MM.1S (cell line): ENCODE measurements around the gene UBE2S.
A peak's percentile ranks its signal among the peaks of the same experiment; 100 is the strongest.
"Not testable (repeated sequence)": the region's sequence is repeated elsewhere in the genome, so short reads cannot be mapped to it uniquely, and the experiment has no call there.

ENCODE experiments used
- DNase-seq: peaks from one replicate; pipeline ENCODE4 v3.0.0-alpha.2; 2015
- H2AFZ ChIP-seq: fragments of 300-600 bp; sonication (generic); 2 replicates; pipeline ENCODE4 v1.6.0; 2016; ENCODE audit warnings: antibody characterized with exemption, low read length
- H3F3A ChIP-seq: fragments of 300-600 bp; sonication (generic); 2 replicates; pipeline ENCODE4 v1.6.1; 2016; ENCODE audit warnings: mild to moderate bottlenecking, antibody characterized with exemption, low read length, moderate library complexity, mixed read lengths; ENCODE audit not compliant: insufficient read depth
- H3K27ac ChIP-seq: fragments of 300-600 bp; sonication (generic); 2 replicates; pipeline ENCODE4 v1.5.1; 2016; ENCODE audit warnings: mild to moderate bottlenecking, low read length
- H3K27me3 ChIP-seq: fragments of 300-600 bp; sonication (generic); replicated peaks from 2 replicates; pipeline ENCODE4 v1.6.0; 2016; ENCODE audit warnings: low read length; ENCODE audit not compliant: insufficient read depth
- H3K36me3 ChIP-seq: fragments of 300-600 bp; sonication (generic); replicated peaks from 2 replicates; pipeline ENCODE4 v1.6.1; 2016; ENCODE audit warnings: mild to moderate bottlenecking, low read length, mixed read lengths; ENCODE audit not compliant: insufficient read depth
- H3K4me1 ChIP-seq: fragments of 300-600 bp; sonication (generic); 2 replicates; pipeline ENCODE4 v1.6.1; 2016; ENCODE audit warnings: low read length, mixed read lengths
- H3K4me2 ChIP-seq: fragments of 300-600 bp; sonication (generic); 2 replicates; pipeline ENCODE4 v1.6.0; 2016; ENCODE audit warnings: low read depth, low read length
- H3K4me3 ChIP-seq: fragments of 300-600 bp; sonication (generic); 2 replicates; pipeline ENCODE4 v1.5.1; 2016; ENCODE audit warnings: low read length, mixed read lengths
- H3K79me2 ChIP-seq: fragments of 300-600 bp; sonication (generic); 2 replicates; pipeline ENCODE4 v1.6.1; 2016; ENCODE audit warnings: mixed run types, low read length, mixed read lengths
- H3K9ac ChIP-seq: fragments of 300-600 bp; sonication (generic); 2 replicates; pipeline ENCODE4 v1.6.1; 2016; ENCODE audit warnings: low read length, mixed read lengths
- H3K9me2 ChIP-seq: fragments of 300-600 bp; sonication (generic); replicated peaks from 2 replicates; pipeline ENCODE4 v1.6.1; 2016; ENCODE audit warnings: mild to moderate bottlenecking, low read length, mixed read lengths; ENCODE audit not compliant: insufficient read depth
- H3K9me3 ChIP-seq: fragments of 300-600 bp; sonication (generic); replicated peaks from 2 replicates; pipeline ENCODE4 v1.6.1; 2016; ENCODE audit warnings: mild to moderate bottlenecking, low read length, mixed read lengths; ENCODE audit not compliant: insufficient read depth
- H4K20me1 ChIP-seq: fragments of 300-600 bp; sonication (generic); 2 replicates; pipeline ENCODE4 v1.6.1; 2016; ENCODE audit warnings: mild to moderate bottlenecking, low read length, moderate library complexity, mixed read lengths; ENCODE audit not compliant: insufficient read depth
- CTCF ChIP-seq: fragments of 300-600 bp; sonication (generic); IDR thresholded peaks from 2 replicates; pipeline ENCODE4 v1.5.1; 2016; ENCODE audit warnings: antibody characterized with exemption, low read length, mixed read lengths
- EZH2 ChIP-seq: fragments of 300-600 bp; sonication (generic); optimal IDR thresholded peaks from 2 replicates; pipeline ENCODE3; 2017; ENCODE audit warnings: low read depth, mild to moderate bottlenecking, antibody characterized with exemption, low read length, mixed read lengths
- EZH2phosphoT487 ChIP-seq: fragments of 300-600 bp; sonication (generic); IDR thresholded peaks from 2 replicates; pipeline ENCODE4 v1.6.1; 2018; ENCODE audit warnings: antibody characterized with exemption, low read length

Gene UBE2S

DNA sequence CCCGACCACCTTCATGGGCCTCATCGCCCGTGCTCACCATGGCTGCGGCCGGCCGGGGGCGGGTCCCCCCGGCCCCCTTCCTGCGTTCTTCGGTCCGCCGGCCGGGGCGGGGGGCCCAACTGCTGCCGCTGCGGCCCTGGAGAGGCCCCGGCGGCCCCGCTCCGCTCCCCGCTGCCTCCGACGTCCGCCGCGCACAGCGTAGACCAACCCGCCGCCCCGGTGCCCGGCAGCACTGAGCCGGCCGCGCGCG, at the start of gene UBE2S:
UBE2S (minus strand) TSS at position 239 of the 250 bp plus-strand sequence; CDS start at position 40, 199 bp downstream.
- Histone ChIP-seq H4K20me1 (peaks cover 20% of the 10 kb centered on the region), H2AFZ (peak within 1 kb of the TSS; percentile 99), H3K9ac (peak within 1 kb of the TSS; percentile 91), H3F3A (peaks cover 21% of the 10 kb centered on the region), H3K79me2 (peaks cover 44% of the 10 kb centered on the region), H3K36me3 (peaks cover 17% of the 10 kb centered on the region), H3K27ac (peak within 1 kb of the TSS; percentile 93), H3K4me1 (peaks cover 20% of the 10 kb centered on the region), H3K4me3 (peak within 1 kb of the TSS; percentile 89), H3K4me2 (peak within 1 kb of the TSS; percentile 98)
- H3K9me2 ChIP-seq, H3K27me3 ChIP-seq, H3K9me3 ChIP-seq, DNase-seq: not testable (repeated sequence)

GRCh38 chr19:55456347-55456746, 48.8 kb upstream of the UBE2S start:
- no peak overlapping the region for H3K27ac ChIP-seq
- 0 out of 2 replicates have a peak, but pooled peaks cover 4% of the 10 kb centered on the region for H3F3A ChIP-seq
- H4K20me1 ChIP-seq = no peaks in the 10 kb centered on the region
- no peaks in the 10 kb centered on the region for H3K9me2 ChIP-seq
- no peaks in the 10 kb centered on the region for H3K4me1 ChIP-seq
- H3K27me3 ChIP-seq = peaks cover 10% of the 10 kb centered on the region
- peaks cover 3% of the 10 kb centered on the region; the same call in 1 of the 2 replicates for H3K79me2 ChIP-seq
- no peaks in the 10 kb centered on the region for H3K9me3 ChIP-seq
- H3K36me3 ChIP-seq = no peaks in the 10 kb centered on the region
- no peak overlapping the region for H3K4me3 ChIP-seq
- no peak for DNase-seq
- no peak overlapping the region for H3K4me2 ChIP-seq
- H2AFZ ChIP-seq = no peak overlapping the region
- TF ChIP-seq CTCF (no peak), EZH2phosphoT487 (no peak), EZH2 (no peak)
- no peak overlapping the region for H3K9ac ChIP-seq

- no peaks in the 10 kb centered on the region for H4K20me1 ChIP-seq
- H2AFZ ChIP-seq = no peak overlapping the region
- H3K4me3 ChIP-seq = no peak overlapping the region
- H3K36me3 ChIP-seq = no peaks in the 10 kb centered on the region
- no peaks in the 10 kb centered on the region for H3K9me3 ChIP-seq
- no peak for TF ChIP-seq EZH2
- TF ChIP-seq CTCF = no peak
- no peak for TF ChIP-seq EZH2phosphoT487
- H3K9ac ChIP-seq = no peak overlapping the region
- no peaks in the 10 kb centered on the region for H3K4me1 ChIP-seq
- peaks cover 12% of the 10 kb centered on the region for H3K27me3 ChIP-seq
- DNase-seq = no peak
- 0 out of 2 replicates have a peak, but pooled peaks cover 4% of the 10 kb centered on the region for H3F3A ChIP-seq
- no peaks in the 10 kb centered on the region for H3K79me2 ChIP-seq
- no peaks in the 10 kb centered on the region for H3K9me2 ChIP-seq
- H3K4me2 ChIP-seq = no peak overlapping the region
- no peak overlapping the region for H3K27ac ChIP-seq
Observed at GRCh38 chr19:55455576-55456235, 48.1 kb upstream of the UBE2S start.

- Histone ChIP-seq H4K20me1 (no peaks in the 10 kb centered on the region), H3K79me2 (no peaks in the 10 kb centered on the region), H2AFZ (no peak overlapping the region), H3K9ac (no peak overlapping the region), H3K9me2 (no peaks in the 10 kb centered on the region), H3K9me3 (no peaks in the 10 kb centered on the region), H3K4me2 (no peak overlapping the region), H3F3A (no peaks in the 10 kb centered on the region), H3K27ac (no peak overlapping the region), H3K27me3 (peaks cover 17% of the 10 kb centered on the region), H3K36me3 (no peaks in the 10 kb centered on the region), H3K4me1 (no peaks in the 10 kb centered on the region), H3K4me3 (no peak overlapping the region)
- TF ChIP-seq EZH2phosphoT487 (no peak), CTCF (peak; percentile 67), EZH2 (no peak)
- DNase-seq = no peak
Observed at GRCh38 chr19:55454787-55455243, 47.2 kb upstream of the UBE2S start.
